T1000 (cell line): Measurements from ENCODE around the gene DEPP1.

Experiments
- DNase-seq: peaks from one replicate; lab custom pipeline; 2025; ENCODE audit warnings: mixed read lengths; lab: John Stamatoyannopoulos, UW

The DEPP1 gene

DNA sequence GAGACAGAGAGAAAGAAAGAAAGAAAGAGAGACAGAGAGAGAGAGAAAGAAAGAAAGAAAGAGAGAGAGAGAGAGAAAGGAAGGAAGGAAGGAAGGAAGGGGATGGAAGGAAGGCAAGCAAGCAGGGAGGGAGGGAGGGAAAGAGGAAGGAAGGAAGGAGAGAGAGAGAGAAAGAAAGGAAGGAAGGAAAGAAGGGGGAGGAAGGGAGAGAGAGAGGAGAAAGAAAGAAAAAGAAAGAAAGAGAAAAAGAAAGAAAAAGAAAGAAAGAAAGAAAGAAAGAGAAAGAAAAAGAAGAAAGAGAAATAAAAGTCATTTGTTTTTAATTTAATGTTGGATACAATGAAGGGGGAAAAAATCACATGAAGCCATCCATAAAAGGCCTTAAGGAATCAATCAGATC lies 23.6 kb downstream of the DEPP1 start:
- DNase-seq: no peak

DNA sequence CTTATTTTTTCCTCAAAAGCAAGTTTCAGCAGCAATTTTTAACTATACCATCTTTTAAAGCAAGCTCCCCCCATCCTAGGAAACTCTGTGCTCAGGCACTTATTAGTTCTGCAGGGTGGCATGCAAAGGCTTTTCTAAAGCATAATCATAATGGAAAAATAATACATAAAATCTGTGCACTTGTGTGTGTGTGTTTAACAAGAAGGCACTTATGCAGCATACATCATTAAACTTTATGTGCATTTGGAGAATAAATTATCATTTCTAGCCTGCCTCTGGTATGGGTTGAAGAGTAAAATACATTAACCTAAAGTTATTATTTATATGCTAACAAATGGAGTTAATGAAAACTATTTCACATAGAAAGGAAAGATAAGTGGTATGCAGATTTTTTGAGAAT lies 24.6 kb downstream of the DEPP1 start:
- DNase-seq: no peak

DNA sequence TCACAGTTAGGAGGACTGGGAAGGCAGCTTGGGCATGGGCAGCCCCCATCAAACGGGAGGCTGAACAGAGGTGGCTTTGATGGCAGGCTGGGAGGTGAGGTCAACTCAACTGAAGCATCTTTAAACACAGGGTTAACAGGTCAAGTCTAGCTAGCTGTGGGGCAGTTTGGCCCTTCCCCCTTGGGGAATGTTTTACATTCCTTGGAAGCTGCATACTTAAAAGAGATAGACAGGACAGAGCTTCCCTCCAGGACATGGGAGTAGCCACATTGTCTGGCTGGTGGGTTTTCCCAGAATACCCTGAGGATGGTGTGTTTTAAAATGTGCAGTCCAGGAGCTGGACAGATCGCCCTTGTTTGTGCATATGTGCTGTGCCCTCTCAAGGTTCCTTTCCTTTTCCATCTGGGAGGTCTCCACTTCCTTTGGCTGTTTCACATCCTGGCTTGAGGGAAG lies 25.8 kb downstream of the DEPP1 start:
- DNase-seq: no peak

DNA sequence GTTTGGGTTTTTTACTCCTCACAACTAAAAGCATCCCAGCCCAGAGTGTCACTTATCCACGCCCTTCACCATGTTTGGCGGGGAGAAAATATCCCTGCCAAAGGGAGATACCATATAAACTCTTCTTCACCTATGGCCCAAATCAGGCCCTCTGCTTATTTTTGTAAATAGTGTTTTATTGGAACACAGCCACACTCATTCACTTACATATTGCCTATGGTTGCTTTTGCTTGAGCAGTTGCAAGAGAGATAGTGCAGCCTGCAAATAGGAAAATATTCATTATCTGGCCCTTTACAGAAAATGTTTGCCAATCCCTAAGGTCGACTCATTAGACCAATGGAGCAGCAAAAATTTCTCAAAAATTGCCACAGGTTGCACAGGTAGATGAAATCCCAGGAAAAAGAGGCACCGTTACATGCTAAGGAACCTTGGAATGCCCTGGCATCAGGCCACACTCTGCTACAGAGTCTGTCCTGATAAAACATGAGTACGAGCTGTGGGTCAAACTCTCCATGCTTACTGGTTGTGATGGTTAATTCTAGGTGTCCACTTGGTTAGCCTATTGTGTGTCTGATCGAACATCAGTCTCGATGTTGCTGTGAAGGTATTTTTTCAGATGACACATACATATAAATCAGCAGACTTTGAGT lies 26.9 kb downstream of the DEPP1 start:
- no peak for DNase-seq

DNA sequence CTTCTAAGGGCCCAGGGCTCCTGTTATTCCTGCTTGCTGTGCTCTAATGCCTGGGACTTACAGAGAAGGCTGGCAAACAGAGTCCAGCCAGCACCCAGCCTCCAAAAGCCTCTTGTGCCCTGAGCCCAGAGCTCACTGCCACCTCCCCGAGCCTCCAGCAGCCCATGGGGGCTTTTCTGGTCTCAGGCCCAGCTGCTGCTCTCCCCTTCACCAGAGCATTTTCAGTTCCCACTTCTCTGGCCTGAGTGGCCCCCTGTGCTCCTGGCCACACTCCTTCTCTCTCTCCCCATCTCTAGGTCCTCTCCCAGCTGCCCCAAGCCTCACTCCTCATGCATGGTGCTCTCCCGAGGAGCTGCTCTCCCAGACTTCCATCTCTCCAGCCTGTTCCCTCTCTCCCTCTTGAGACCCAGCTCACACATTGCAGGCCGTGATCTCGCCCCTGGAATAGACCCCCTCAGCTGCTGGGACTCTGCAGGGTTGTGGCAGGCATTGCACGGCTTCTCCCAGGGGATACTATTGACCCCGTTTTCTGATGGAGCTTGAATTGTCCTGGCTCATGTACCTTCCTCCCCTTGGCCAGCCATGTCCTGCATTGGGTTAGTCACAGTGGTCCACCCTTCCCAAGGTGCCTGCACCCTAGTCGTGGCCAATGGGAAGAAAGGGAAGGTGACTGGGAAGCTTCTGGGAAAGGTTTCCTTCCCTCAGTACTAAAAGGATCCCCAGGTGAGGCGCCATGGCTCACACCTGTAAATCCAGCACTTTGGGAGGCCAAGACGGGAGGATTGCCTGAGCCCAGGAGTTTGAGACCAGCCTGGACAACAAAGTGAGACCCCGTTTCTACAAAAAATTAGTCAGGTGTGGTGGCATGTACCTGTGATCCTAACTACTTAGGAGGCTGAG lies 28.0 kb downstream of the DEPP1 start:
- DNase-seq: no peak

- DNase-seq: no peak
Measured at GRCh38 chr10:44949915-44950314, 28.7 kb downstream of the DEPP1 start.

DNA sequence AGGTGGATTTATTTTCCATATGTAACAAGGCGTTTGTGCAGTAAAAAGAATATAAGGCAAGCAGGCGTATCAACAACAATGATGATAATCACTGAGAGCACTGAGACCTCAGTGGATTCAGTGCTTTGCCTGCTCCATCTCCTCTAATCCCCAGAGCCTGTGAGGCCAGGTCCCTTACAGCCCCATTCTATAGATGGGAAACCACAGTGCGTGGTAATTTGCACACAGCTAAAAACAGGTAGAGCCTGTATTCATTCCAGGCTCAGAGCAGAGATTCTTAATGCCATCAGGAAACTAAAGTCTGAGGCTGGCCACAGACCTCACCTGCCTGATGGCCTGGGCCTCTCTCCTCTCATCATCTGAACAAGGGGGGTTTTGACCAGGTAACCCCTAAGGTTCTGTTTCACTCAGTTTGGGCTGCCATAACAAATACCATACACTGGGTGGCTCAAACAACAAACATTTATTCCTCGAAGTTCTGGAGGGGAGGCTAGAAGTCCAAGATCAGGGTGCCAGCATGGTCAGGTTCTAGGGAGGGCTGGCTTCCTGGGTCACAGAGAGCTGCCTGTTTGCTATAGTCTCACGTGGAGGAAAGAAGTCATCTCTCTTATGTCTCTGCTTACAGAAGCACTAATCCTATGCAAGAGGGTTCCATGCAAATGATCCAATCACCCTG lies 29.3 kb downstream of the DEPP1 start:
- no peak for DNase-seq

- no peak for DNase-seq
Measured at GRCh38 chr10:44948642-44949041, 30.0 kb downstream of the DEPP1 start.

DNA sequence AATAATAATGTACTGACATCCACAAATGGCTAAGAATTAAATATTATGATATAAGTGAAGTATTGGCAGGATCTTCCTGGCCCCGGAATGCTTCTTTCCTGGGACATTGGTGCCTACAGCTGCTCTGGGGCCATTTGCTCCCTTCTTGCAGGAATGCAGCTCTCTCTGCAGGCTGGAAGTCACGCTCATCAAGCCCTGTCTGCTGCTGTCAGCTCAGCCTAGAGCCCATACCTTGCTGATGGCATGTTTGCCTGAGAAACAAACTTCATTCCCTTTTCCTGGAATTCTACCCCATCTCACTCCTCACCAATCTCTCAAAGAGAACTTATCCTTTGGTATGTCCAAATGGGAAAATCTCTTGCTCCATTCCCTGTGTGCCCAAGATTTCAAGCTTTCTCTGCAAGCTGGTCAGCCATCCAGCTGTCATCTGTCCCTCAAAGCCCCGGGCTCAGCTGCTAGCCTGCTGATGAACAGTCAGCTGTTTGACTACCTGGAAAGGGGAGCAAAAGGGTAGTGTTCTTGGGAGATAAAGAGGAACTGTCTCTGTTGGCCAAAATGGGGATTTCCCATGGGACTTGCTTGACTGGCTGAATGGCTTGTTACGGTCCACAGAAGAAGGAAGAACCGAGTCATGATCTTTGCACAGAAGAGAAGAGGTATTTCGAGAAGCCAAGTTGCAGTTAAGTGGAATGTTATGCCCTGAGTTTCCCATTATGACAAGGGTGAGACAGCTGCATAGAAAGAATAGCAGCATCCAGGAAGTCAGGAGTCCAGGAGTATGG lies 31.0 kb downstream of the DEPP1 start:
- DNase-seq: no peak

DNA sequence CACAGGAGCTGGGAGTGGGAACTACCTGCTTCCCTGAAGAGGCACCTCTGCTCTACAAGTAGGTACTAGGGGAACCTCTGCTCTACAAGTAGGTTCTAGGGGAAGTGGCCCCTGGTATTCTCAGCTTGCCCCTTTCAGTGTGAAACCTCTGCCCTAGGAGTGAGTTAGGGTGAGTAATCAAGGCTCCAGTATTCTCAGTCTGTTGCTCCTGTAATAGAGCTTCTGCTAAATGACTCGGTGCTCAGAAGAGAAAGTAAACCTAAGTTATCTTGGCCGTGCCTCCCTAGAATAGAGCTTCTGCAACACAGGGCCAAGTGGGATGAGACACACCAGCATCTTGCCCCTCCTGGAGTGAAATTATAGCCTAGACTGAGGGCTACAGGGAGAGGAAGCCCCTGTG lies 32.4 kb downstream of the DEPP1 start:
- no peak for DNase-seq

DNA sequence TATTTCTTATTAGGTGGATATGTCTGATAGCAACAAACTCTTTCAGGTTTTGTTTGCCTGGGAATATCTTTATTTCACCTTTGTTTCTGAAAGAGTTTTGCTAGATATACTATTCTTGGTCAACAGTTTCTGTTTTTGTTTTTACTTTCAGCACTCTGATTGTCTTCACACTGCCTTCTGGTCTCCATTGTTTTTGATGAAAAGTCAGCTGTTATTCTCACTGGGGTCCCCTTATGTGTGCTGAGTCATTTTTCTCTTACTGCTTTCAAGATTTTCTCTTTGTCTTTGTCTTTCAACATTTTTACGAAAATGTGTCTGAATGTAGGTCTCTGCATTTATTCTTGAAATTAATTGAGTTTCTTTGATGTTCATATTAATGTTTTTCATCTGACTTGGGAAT lies 34.3 kb downstream of the DEPP1 start:
- no peak for DNase-seq

GRCh38 chr10:44939691-44940401 lies 38.8 kb downstream of the DEPP1 start:
- no peak for DNase-seq

- DNase-seq: no peak
Measured at GRCh38 chr10:44938956-44939355, 39.7 kb downstream of the DEPP1 start.

DNA sequence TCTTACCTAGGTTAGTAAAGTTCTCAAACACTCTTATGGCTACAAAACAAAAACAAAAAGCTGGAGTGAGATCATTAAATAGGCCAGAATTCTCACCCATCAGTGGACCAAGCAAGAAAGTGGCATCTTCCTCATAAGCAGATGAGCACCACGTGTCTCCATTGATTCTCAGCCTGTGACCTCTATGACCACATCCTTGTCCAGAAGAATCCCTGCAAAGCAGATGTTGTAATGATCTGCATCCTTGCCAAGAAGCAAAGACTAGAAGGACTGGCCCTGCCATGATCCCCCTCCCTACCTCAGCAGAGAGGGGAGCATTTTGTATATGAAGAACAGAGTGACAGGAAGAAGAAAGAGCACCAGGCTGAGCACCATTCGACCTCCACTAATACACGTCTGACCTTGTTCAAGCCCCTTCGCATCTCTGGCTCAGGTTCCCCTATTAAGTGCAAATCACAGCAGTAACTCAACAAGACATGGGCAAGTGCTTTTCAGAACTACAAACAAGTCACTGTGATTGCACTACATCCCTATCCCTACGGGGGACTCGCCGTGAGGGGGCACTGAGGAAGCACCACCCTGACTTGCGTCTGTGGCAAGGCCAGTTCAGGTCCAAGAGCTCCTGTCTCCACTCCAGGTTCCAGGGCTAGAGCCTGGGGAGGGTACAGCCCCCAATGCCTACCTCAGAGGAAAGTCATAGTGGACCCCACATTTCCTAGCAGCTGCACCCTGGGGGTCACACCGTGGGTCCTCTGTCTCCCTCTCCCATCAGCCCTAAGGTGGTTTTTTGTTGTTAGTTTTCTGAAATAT lies 41.2 kb downstream of the DEPP1 start:
- DNase-seq: no peak

GRCh38 chr10:44936314-44936975 lies 42.2 kb downstream of the DEPP1 start:
- DNase-seq: no peak

GRCh38 chr10:44935966-44936295 lies 42.7 kb downstream of the DEPP1 start:
- DNase-seq: no peak

- peak; percentile 22 for DNase-seq
Measured at GRCh38 chr10:44935201-44935965, 43.2 kb downstream of the DEPP1 start.

GRCh38 chr10:44934416-44935200 lies 44.0 kb downstream of the DEPP1 start:
- DNase-seq: no peak
